Mesenchymal stem cell (in vitro differentiated cells and primary cell): ENCODE measurements around the gene TBL1X.

Source experiments
- DNase-seq: peaks from one replicate; pipeline ENCODE4 v3.0.0-alpha.2; 2013
- H2AFZ ChIP-seq: one replicate; pipeline ENCODE4 v1.6.1; 2013; ENCODE audit warnings: low read depth, mild to moderate bottlenecking, control low read depth, inconsistent platforms, low read length, moderate library complexity
- H2AK5ac ChIP-seq: 2 replicates; pipeline ENCODE4 v1.6.1; 2013; ENCODE audit warnings: low read length, moderate library complexity, mild to moderate bottlenecking, inconsistent platforms; ENCODE audit not compliant: severe bottlenecking
- H2BK120ac ChIP-seq: one replicate; pipeline ENCODE4 v1.6.1; 2013; ENCODE audit warnings: low read depth, mild to moderate bottlenecking, inconsistent platforms, low read length, moderate library complexity
- H2BK12ac ChIP-seq, 2 experiments: one replicate each; pipeline ENCODE4 v1.6.1; 2013; ENCODE audit warnings: inconsistent platforms in 2 of 2, low read length in 2 of 2, mild to moderate bottlenecking in 2 of 2, moderate library complexity in 2 of 2, control low read depth in 1 of 2
- H2BK15ac ChIP-seq: one replicate; pipeline ENCODE4 v1.6.1; 2013; ENCODE audit warnings: mild to moderate bottlenecking, low read depth, inconsistent platforms; ENCODE audit not compliant: poor library complexity, severe bottlenecking
- H2BK5ac ChIP-seq: 2 replicates; pipeline ENCODE4 v1.6.1; 2013; ENCODE audit warnings: low read depth, mild to moderate bottlenecking, low read length, control low read depth, inconsistent platforms; ENCODE audit not compliant: poor library complexity, severe bottlenecking
- H3K14ac ChIP-seq, 2 experiments: one replicate each; pipeline ENCODE4 v1.6.1; 2013; ENCODE audit warnings: inconsistent platforms in 2 of 2, low read length in 2 of 2, control low read depth in 1 of 2, mild to moderate bottlenecking in 1 of 2, moderate library complexity in 1 of 2
- H3K18ac ChIP-seq, 2 experiments: one replicate each; pipeline ENCODE4 v1.6.1; 2013; ENCODE audit warnings: inconsistent platforms in 2 of 2, low read length in 2 of 2, control low read depth in 1 of 2, low read depth in 1 of 2, mild to moderate bottlenecking in 1 of 2
- H3K23ac ChIP-seq, 2 experiments: one replicate each; pipeline ENCODE4 v1.6.1; 2013; ENCODE audit warnings: inconsistent platforms in 2 of 2, low read length in 2 of 2, mild to moderate bottlenecking in 2 of 2, moderate library complexity in 2 of 2, control low read depth in 1 of 2
- H3K27ac ChIP-seq: 2 replicates; pipeline ENCODE4 v1.5.1; 2013; ENCODE audit warnings: mild to moderate bottlenecking, moderate library complexity, low read length, control low read depth, inconsistent platforms; ENCODE audit not compliant: poor library complexity, severe bottlenecking
- H3K27me3 ChIP-seq, 2 experiments: 2 replicates each; pipeline versions ENCODE4 v1.6.1 to v1.7.0; 2013; ENCODE audit warnings: low read length in 2 of 2, mild to moderate bottlenecking in 2 of 2, moderate library complexity in 2 of 2, control low read depth in 1 of 2, inconsistent platforms in 1 of 2; ENCODE audit not compliant: control insufficient read depth in 1 of 2, insufficient read depth in 1 of 2
- H3K36me3 ChIP-seq, 2 experiments: 2 replicates each; pipeline versions ENCODE4 v1.6.1 to v1.7.0; 2013; ENCODE audit warnings: low read length in 2 of 2, control low read depth in 1 of 2, inconsistent platforms in 1 of 2, low read depth in 1 of 2, mild to moderate bottlenecking in 1 of 2; ENCODE audit not compliant: insufficient read depth in 2 of 2, control insufficient read depth in 1 of 2
- H3K4ac ChIP-seq, 2 experiments: one replicate each; pipeline ENCODE4 v1.6.1; 2013; ENCODE audit warnings: inconsistent platforms in 2 of 2, low read length in 2 of 2, mild to moderate bottlenecking in 2 of 2, moderate library complexity in 2 of 2, control low read depth in 1 of 2, low read depth in 1 of 2
- H3K4me1 ChIP-seq: 2 replicates; pipeline ENCODE4 v1.6.1; 2013; ENCODE audit warnings: low read depth, low read length, control low read depth; ENCODE audit not compliant: control insufficient read depth, insufficient read depth
- H3K4me2 ChIP-seq: 2 replicates; pipeline ENCODE4 v1.6.1; 2013; ENCODE audit warnings: low read length, mild to moderate bottlenecking, inconsistent platforms; ENCODE audit not compliant: poor library complexity, severe bottlenecking
- H3K4me3 ChIP-seq, 2 experiments: 2 replicates each; pipeline versions ENCODE4 v1.5.1 to v1.7.0; 2013; ENCODE audit warnings: low read length in 2 of 2, mild to moderate bottlenecking in 2 of 2, control low read depth in 1 of 2, low read depth in 1 of 2; ENCODE audit not compliant: insufficient read depth in 1 of 2
- H3K79me1 ChIP-seq: replicated peaks from 2 replicates; pipeline ENCODE4 v1.6.1; 2013; ENCODE audit warnings: mild to moderate bottlenecking, control low read depth, low read length, inconsistent platforms; ENCODE audit not compliant: poor library complexity, severe bottlenecking
- H3K9ac ChIP-seq: 2 replicates; pipeline ENCODE4 v1.7.0; 2013; ENCODE audit warnings: mild to moderate bottlenecking, low read length, moderate library complexity
- H3K9me3 ChIP-seq: 2 replicates; pipeline ENCODE4 v1.7.0; 2013; ENCODE audit warnings: mild to moderate bottlenecking, low read length; ENCODE audit not compliant: control insufficient read depth
- H4K8ac ChIP-seq: one replicate; pipeline ENCODE4 v1.6.1; 2013; ENCODE audit warnings: inconsistent platforms, mild to moderate bottlenecking, low read length, moderate library complexity
- H4K91ac ChIP-seq: one replicate; pipeline ENCODE4 v1.6.1; 2013; ENCODE audit warnings: mild to moderate bottlenecking, low read length, inconsistent platforms
- WGBS: methylation state at CpG from one replicate; pipeline ENCODE4 v1.1.7; 2013; ENCODE audit warnings: mixed read lengths; 5-methylcytosine and 5-hydroxymethylcytosine counted together

Gene TBL1X

GRCh38 chrX:9737363-9737762, 272.5 kb downstream of the TBL1X start:
- H3K27me3 ChIP-seq: peaks cover 0 to 6% of the 10 kb centered on the region in 2 experiments
- 56% methylated on average over 4 of the region's 7 CpGs for WGBS
- H3K18ac ChIP-seq: no peak overlapping the region
- H2BK120ac ChIP-seq: no peak overlapping the region
- no peak overlapping the region for H3K9ac ChIP-seq
- H3K9me3 ChIP-seq: peaks cover 8% of the 10 kb centered on the region
- no peak overlapping the region for H2AK5ac ChIP-seq
- no peak overlapping the region for H3K27ac ChIP-seq
- H2BK15ac ChIP-seq: no peak overlapping the region
- H3K4me3 ChIP-seq: no peak overlapping the region
- no peak overlapping the region for H3K14ac ChIP-seq
- no peaks in the 10 kb centered on the region for H3K36me3 ChIP-seq
- no peak overlapping the region for H2AFZ ChIP-seq
- H4K91ac ChIP-seq: no peak overlapping the region
- no peak overlapping the region for H4K8ac ChIP-seq
- no peak overlapping the region for H3K4me2 ChIP-seq
- H3K4ac ChIP-seq: no peak overlapping the region
- no peak overlapping the region for H3K23ac ChIP-seq
- H2BK5ac ChIP-seq: no peak overlapping the region
- H2BK12ac ChIP-seq: no peak overlapping the region
- no peaks in the 10 kb centered on the region for H3K4me1 ChIP-seq
- H3K79me1 ChIP-seq: no peaks in the 10 kb centered on the region
- DNase-seq: peak; percentile 13

DNA sequence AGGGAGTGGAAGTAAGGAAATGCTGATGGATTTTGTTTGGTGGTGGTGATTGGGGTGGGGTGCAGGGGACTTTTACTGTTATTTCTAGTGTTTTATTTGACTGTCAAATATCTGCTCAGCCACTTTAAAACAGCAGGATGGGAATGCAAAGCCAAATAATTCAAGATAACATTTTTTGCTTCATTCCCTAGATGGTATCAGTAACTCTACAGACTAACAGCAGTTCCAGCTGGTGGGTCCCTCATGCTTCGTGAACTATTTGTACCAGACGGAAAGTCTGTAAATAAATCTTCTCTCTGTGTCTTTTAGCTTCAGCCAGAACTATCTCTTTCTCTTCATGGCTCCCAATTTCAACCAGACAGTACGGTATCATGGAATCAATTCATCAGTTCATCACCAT, 273.3 kb downstream of the TBL1X start:
- Histone ChIP-seq H3K9me3 (peaks cover 5% of the 10 kb centered on the region), H3K4ac (no peak overlapping the region), H3K23ac (no peak overlapping the region), H2BK15ac (no peak overlapping the region), H4K8ac (no peak overlapping the region), H3K27me3 (peaks cover 0 to 6% of the 10 kb centered on the region in 2 experiments), H3K14ac (no peak overlapping the region), H3K36me3 (no peaks in the 10 kb centered on the region), H3K4me1 (no peaks in the 10 kb centered on the region), H3K18ac (no peak overlapping the region), H2AK5ac (no peak overlapping the region), H3K4me2 (no peak overlapping the region), H3K9ac (no peak overlapping the region), H2BK120ac (no peak overlapping the region), H2AFZ (no peak overlapping the region), H3K27ac (no peak overlapping the region), H2BK12ac (no peak overlapping the region), H2BK5ac (no peak overlapping the region), H3K4me3 (no peak overlapping the region), H3K79me1 (no peaks in the 10 kb centered on the region), H4K91ac (no peak overlapping the region)
- WGBS: 11% methylated on average over 2 of the region's 3 CpGs
- peak; percentile 21 for DNase-seq

- Histone ChIP-seq H2BK12ac (no peak overlapping the region), H3K9me3 (peaks cover 5% of the 10 kb centered on the region), H3K79me1 (no peaks in the 10 kb centered on the region), H3K27ac (no peak overlapping the region), H3K36me3 (no peaks in the 10 kb centered on the region), H4K91ac (no peak overlapping the region), H4K8ac (no peak overlapping the region), H2AFZ (no peak overlapping the region), H3K9ac (no peak overlapping the region), H2BK5ac (no peak overlapping the region), H3K4me2 (no peak overlapping the region), H3K18ac (no peak overlapping the region), H2BK120ac (no peak overlapping the region), H2AK5ac (no peak overlapping the region), H3K27me3 (peaks cover 0 to 6% of the 10 kb centered on the region in 2 experiments), H3K4me1 (no peaks in the 10 kb centered on the region), H3K23ac (no peak overlapping the region), H3K4me3 (no peak overlapping the region), H2BK15ac (peak overlapping the region; percentile 82), H3K4ac (no peak overlapping the region), H3K14ac (no peak overlapping the region)
- 92% methylated on average over 4 of the region's 5 CpGs for WGBS
- no peak for DNase-seq
These were observed 274.3 kb downstream of the TBL1X start for GRCh38 chrX:9739130-9739529.

DNA sequence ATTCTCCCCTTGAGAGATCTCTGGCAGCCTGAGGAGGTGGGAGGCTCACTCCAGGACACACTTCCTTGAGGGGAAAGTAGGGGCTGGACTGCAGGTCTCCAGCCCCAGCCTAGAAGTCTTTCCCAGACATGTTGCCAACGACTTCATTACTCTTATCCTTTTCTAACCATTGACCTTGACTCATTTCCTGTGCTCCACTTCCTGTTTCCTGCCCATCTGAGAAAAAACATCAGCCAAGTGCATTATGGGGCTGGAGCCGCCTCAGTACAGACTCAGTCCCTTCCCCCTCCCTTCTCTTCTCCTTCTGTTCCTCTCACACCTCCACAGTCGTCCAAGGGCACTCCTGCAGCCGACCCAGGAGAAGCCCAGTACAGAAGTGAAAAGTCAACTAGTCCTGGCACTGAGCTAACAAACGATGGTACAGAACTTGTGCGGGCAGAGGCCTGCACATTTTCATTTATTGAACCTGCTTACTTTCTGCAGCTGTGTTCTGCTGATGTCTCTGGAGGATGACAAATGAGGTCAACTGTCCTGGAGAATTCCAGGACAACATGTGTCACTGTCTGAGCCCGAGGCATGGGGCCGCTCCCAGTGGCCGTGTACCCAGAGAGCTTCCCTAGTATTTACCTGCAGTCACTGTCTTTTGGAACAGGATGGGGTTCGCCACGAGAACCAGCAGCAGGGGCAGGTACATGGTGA, 280.7 kb downstream of the TBL1X start:
- peak; percentile 80 for DNase-seq
- H3K9me3 ChIP-seq: no peaks in the 10 kb centered on the region
- H2AFZ ChIP-seq: no peak overlapping the region
- H3K9ac ChIP-seq: no peak overlapping the region
- peak overlapping the region; percentile 64 for H4K8ac ChIP-seq
- peak overlapping the region in 1 of 2 experiments; percentile 57 for H3K18ac ChIP-seq
- H3K79me1 ChIP-seq: no peaks in the 10 kb centered on the region
- no peak overlapping the region for H2AK5ac ChIP-seq
- H2BK15ac ChIP-seq: no peak overlapping the region
- no peak overlapping the region for H3K14ac ChIP-seq
- H3K27me3 ChIP-seq: no peaks in the 10 kb centered on the region
- peak overlapping the region; percentile 48 for H4K91ac ChIP-seq
- WGBS: 14% methylated on average over 11 of the region's 11 CpGs
- peaks cover 5% of the 10 kb centered on the region for H3K4me1 ChIP-seq
- peak overlapping the region; percentile 38 to 72 for H2BK12ac ChIP-seq
- no peak overlapping the region for H3K4me2 ChIP-seq
- no peak overlapping the region for H3K4me3 ChIP-seq
- H2BK5ac ChIP-seq: no peak overlapping the region
- peak overlapping the region in 1 of 2 experiments; percentile 61 for H3K4ac ChIP-seq
- H3K36me3 ChIP-seq: no peaks in the 10 kb centered on the region
- H3K23ac ChIP-seq: no peak overlapping the region
- H3K27ac ChIP-seq: peak overlapping the region; percentile 57
- peak overlapping the region; percentile 68 for H2BK120ac ChIP-seq
